ENCODE measurements around the gene CALML3. TPM values are rescaled to one million over a fixed set of nuclear protein-coding genes. Genes with fewer than 3 reads are reported as not detected.

Gene CALML3
- total and polyA plus RNA-seq, 4 donors: 0.02 to 0.11 (median 0.04) TPM; not detected in 1

DNA sequence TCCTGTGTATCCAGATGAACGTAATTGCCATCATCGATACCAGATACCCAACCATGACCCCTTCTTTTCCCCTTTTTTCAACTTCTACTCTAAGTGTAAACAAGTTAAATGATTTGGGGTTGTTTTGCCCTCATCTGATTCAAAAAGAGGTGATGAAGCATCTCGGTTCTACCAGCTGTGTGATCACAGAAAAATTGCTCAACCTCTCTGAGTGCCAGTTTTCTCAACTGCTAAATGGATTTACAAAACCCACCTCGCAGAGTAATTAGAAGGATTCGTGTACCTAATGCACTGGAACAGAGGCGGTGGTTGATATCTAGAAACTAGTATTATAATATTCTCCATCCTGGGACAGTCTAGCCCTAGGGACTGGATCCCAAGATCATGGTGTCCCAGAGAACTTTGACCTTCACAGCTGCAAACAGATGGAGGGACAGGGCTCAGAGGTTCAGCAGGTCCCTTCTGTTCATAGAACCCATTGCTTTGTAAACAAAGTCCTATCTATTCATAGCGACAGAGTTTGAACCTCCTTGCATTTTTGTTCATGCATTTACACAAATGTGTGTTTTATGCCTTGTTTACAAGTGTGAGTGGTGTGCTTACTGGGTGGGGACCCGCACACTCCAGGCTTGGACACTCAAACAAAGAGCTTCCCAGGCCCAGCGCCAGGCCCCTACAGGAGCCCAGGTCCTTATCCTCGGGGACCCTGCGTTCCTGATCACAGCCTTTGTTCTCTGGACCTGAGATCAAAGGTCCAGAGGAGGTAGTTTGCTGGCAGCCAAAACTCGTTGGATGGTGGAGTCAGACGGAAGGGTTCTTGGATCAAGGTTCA, 46.4 kb downstream of the CALML3 start:
- Histone ChIP-seq H3K27ac (ENCODE audit: low read depth in 1 of 2, low read length in 1 of 2) (no peak overlapping the region), H3K4me3 (no peak overlapping the region), H3K36me3 (ENCODE audit: control insufficient read depth in 4 of 4, insufficient read depth in 4 of 4, low read length in 4 of 4) (no peaks in the 10 kb centered on the region), H3K9me3 (ENCODE audit: control insufficient read depth in 4 of 4, insufficient read depth in 3 of 4, low read length in 3 of 4) (no peaks in the 10 kb centered on the region), H3K4me1 (ENCODE audit: control insufficient read depth in 5 of 5, insufficient read depth in 5 of 5, low read length in 5 of 5) (no peaks in the 10 kb centered on the region), H3K27me3 (ENCODE audit: control insufficient read depth in 3 of 3, insufficient read depth in 3 of 3, low read length in 2 of 3) (no peaks in the 10 kb centered on the region), H3K9ac (ENCODE audit: insufficient read depth in 1 of 2, low read length in 2 of 2) (no peak overlapping the region)
- no peak for TF ChIP-seq CTCF (IDR thresholded peaks at IDR 0.05; ENCODE audit: control extremely low read depth, extremely low read depth)
- 84 to 87% methylated on average over 13 of the region's 13 CpGs for WGBS, 2 donors
- no peak for ATAC-seq (ENCODE audit: insufficient read depth, low FRiP score)
- DNase-seq: no peak

GRCh38 chr10:5571826-5572225, 47.1 kb downstream of the CALML3 start:
- Histone ChIP-seq H3K4me1 (ENCODE audit: control insufficient read depth in 5 of 5, insufficient read depth in 5 of 5, low read length in 5 of 5) (no peaks in the 10 kb centered on the region), H3K27ac (ENCODE audit: low read depth in 1 of 2, low read length in 1 of 2) (no peak overlapping the region), H3K9me3 (ENCODE audit: control insufficient read depth in 4 of 4, insufficient read depth in 3 of 4, low read length in 3 of 4) (no peaks in the 10 kb centered on the region), H3K27me3 (ENCODE audit: control insufficient read depth in 3 of 3, insufficient read depth in 3 of 3, low read length in 2 of 3) (no peaks in the 10 kb centered on the region), H3K4me3 (no peak overlapping the region), H3K9ac (ENCODE audit: insufficient read depth in 1 of 2, low read length in 2 of 2) (no peak overlapping the region), H3K36me3 (ENCODE audit: control insufficient read depth in 4 of 4, insufficient read depth in 4 of 4, low read length in 4 of 4) (no peaks in the 10 kb centered on the region)
- ATAC-seq (ENCODE audit: insufficient read depth, low FRiP score) (no peak), DNase-seq (no peak)
- TF ChIP-seq CTCF (IDR thresholded peaks at IDR 0.05; ENCODE audit: control extremely low read depth, extremely low read depth): no peak
- WGBS, 2 donors: 94 to 98% methylated on average over 6 of the region's 6 CpGs

DNA sequence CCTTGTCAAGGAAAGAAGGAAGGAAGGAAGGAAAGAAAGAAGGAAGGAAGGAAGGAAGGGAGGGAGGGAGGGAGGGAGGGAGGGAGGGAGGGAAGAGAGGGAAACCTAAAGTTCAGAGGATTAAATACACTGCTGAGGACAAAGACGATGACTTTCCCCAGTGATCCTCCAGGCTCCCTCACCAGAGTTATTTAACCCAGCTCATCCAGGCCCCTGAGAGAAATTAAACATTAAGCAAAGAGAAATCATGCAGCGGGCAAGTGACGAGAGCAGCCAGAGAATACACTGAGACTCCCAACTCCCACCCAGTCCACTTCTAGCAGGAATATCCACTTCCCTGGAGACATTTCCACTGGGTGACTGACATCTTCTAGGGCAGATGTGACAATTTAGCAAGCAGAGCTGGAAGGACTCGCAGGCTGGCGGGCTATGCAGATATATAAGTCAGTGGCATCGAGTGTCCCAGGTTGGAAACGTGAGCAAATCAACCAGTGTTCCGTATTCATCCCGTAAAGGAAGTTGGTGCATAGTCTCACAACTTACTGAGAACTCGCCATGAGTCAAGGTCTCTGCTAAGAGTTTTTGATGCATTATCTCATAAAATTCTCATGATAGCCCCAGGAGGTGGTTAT, 48.7 kb downstream of the CALML3 start:
- Histone ChIP-seq H3K27ac (ENCODE audit: low read depth in 1 of 2, low read length in 1 of 2) (no peak overlapping the region), H3K36me3 (ENCODE audit: control insufficient read depth in 4 of 4, insufficient read depth in 4 of 4, low read length in 4 of 4) (no peaks in the 10 kb centered on the region), H3K4me3 (no peak overlapping the region), H3K9ac (ENCODE audit: insufficient read depth in 1 of 2, low read length in 2 of 2) (no peak overlapping the region), H3K9me3 (ENCODE audit: control insufficient read depth in 4 of 4, insufficient read depth in 3 of 4, low read length in 3 of 4) (no peaks in the 10 kb centered on the region), H3K4me1 (ENCODE audit: control insufficient read depth in 5 of 5, insufficient read depth in 5 of 5, low read length in 5 of 5) (no peaks in the 10 kb centered on the region), H3K27me3 (ENCODE audit: control insufficient read depth in 3 of 3, insufficient read depth in 3 of 3, low read length in 2 of 3) (no peaks in the 10 kb centered on the region)
- DNase-seq (no peak), ATAC-seq (ENCODE audit: insufficient read depth, low FRiP score) (no peak)
- no peak for TF ChIP-seq CTCF (IDR thresholded peaks at IDR 0.05; ENCODE audit: control extremely low read depth, extremely low read depth)
- WGBS, 2 donors: 95 to 98% methylated on average over 10 of the region's 10 CpGs

All from lung (tissue), 12 donors.